Cardiac muscle cell (in vitro differentiated cells and primary cell): ENCODE measurements around the gene MUC22. TPM values are rescaled to one million over a fixed set of nuclear protein-coding genes. Genes with fewer than 3 reads are reported as not detected.
A peak's percentile ranks its signal among the peaks of the same experiment; 100 is the strongest.

ENCODE experiments used
- DNase-seq, 2 donors: peaks; one replicate each; pipeline versions ENCODE4 v3.0.0 to v3.0.0-alpha.2; 2010 to 2017; ENCODE audit warnings: low read depth in 1 of 2, low spot score in 1 of 2
- H3K27ac ChIP-seq: fragments of 200-600 bp; sonication (generic); 2 replicates; pipeline ENCODE4 v1.5.1; 2016
- H3K27me3 ChIP-seq: fragments of 200-600 bp; sonication (generic); 2 replicates; pipeline ENCODE4 v1.6.0; 2016; ENCODE audit warnings: control low read depth
- H3K36me3 ChIP-seq: fragments of 200-600 bp; sonication (generic); 2 replicates; pipeline ENCODE4 v1.5.1; 2016; ENCODE audit warnings: control low read depth
- H3K4me1 ChIP-seq: fragments of 200-600 bp; sonication (generic); 2 replicates; pipeline ENCODE4 v1.8.1; 2017; ENCODE audit warnings: low read depth, mild to moderate bottlenecking, mixed run types
- H3K4me3 ChIP-seq: fragments of 200-600 bp; sonication (generic); 2 replicates; pipeline ENCODE4 v1.5.1; 2016; ENCODE audit warnings: mild to moderate bottlenecking
- H3K9me3 ChIP-seq: fragments of 200-600 bp; sonication (generic); 2 replicates; pipeline ENCODE4 v1.5.1; 2017; ENCODE audit warnings: low read depth, mild to moderate bottlenecking, control low read depth
- CTCF ChIP-seq: IDR thresholded peaks from 2 replicates; pipeline ENCODE4 v1.5.1; 2012; ENCODE audit warnings: low read depth, mild to moderate bottlenecking, low read length
- polyA plus RNA-seq: library from polyadenylated mRNA; unstranded; fragments of >200 nt; fragmentation: Nextera tagmentation; extraction: Ambion mirVana; gene quantifications from 2 replicates; pipeline ENCODE4 v1.2.1, GENCODE V29; 2016
- total RNA-seq: library from RNA; depleted of rRNA; stranded (reverse); fragments of >200 nt; gene quantifications from 2 replicates; pipeline ENCODE4 v1.2.3, GENCODE V29; 2016

Gene MUC22
- total RNA-seq (not detected in 2 replicates), polyA plus RNA-seq (not detected in 2 replicates)

DNA sequence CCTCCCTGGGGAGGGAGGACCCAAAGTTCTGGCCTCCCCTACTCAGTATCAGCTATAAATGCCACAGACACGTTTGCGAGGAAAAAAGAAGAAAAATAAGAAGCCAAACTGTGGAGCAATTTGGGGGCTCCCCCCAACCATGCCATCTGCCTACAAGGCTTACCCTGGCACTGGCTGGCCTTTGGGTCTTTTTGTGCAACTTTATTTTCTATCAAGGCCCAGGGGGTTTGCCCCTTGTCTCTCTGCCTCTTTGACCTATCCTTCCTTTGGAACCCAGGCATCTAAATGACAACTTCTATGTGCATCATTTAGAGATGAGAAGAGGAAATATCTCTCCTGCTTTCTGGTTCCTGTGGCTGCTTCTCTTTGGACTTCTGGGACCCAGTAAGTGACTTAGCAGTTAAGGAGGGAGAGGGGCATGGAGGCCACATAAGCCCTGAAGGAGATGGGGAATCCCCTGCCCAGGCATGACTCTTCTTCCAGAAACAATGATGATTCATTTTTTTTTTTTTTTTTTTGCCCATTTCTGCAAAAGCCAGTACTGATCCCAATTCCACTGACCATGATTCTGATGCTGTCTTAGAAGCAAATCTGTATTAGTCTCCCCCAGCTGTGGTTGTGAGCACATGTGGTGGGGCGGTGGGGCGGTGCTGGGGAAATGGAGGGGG lies at the start of gene MUC22:
TSS of gene MUC22 (plus strand) at position 82 of the 668 bp plus-strand sequence. CDS start at position 315, 233 bp downstream.
- peak in 1 of 2 donors; percentile 35 for DNase-seq
- Histone ChIP-seq H3K9me3 (no peaks in the 10 kb centered on the region), H3K27me3 (no peaks in the 10 kb centered on the region), H3K4me3 (no peak within 1 kb of the TSS), H3K36me3 (no peaks in the 10 kb centered on the region), H3K4me1 (peaks cover 1% of the 10 kb centered on the region), H3K27ac (no peak within 1 kb of the TSS)
- no peak for TF ChIP-seq CTCF

- Histone ChIP-seq H3K4me3 (no peak overlapping the region), H3K4me1 (no peaks in the 10 kb centered on the region), H3K36me3 (no peaks in the 10 kb centered on the region), H3K27ac (no peak overlapping the region), H3K27me3 (peaks cover 6% of the 10 kb centered on the region), H3K9me3 (no peaks in the 10 kb centered on the region)
- peak in 1 of 2 donors; percentile 39 for DNase-seq
- no peak for TF ChIP-seq CTCF
Measured at GRCh38 chr6:30960907-30961673, 49.2 kb upstream of the MUC22 start.

DNA sequence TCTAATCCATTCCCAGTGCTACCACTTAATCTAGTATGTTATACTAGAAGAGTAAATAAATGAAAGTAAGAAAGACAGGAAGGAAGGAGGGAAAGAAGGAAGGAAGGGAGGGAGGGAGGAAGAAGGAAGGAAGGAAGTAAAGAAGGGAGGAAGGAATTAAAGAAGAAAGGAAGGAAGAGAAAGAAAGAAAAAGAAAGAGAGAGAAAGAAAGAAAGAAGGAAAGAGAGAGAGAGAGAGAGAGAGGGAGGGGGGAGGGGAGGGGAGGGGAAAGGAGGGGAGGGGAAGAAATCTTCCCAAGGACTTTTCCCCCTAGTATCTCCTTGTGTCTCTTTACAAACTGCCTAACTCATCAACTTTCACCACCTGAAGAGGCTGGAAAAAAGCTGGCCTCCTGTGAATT lies 47.6 kb upstream of the MUC22 start:
- H3K27ac ChIP-seq = no peak overlapping the region
- TF ChIP-seq CTCF = no peak
- DNase-seq = no peak
- no peaks in the 10 kb centered on the region for H3K9me3 ChIP-seq
- no peaks in the 10 kb centered on the region for H3K36me3 ChIP-seq
- no peaks in the 10 kb centered on the region for H3K4me1 ChIP-seq
- H3K27me3 ChIP-seq = no peaks in the 10 kb centered on the region
- H3K4me3 ChIP-seq = no peak overlapping the region

DNA sequence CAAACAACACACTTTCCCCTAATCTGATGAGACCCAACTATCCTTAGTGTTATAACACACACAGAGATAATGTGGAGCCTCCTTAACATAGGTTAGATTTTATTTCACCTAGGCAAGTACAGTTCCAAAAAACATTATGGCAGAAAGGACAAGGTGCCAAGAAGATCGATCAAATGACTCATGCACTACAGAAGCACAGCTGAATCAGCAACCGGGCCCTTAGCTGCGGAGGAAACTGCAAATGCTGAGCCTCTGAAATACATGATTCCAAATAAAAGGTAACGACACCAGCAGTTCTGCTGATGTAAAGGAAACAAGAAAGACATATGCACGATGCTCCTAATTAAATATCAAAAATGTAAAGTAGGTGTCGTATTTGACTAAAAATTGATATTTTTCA lies 46.6 kb upstream of the MUC22 start:
- no peaks in the 10 kb centered on the region for H3K9me3 ChIP-seq

DNA sequence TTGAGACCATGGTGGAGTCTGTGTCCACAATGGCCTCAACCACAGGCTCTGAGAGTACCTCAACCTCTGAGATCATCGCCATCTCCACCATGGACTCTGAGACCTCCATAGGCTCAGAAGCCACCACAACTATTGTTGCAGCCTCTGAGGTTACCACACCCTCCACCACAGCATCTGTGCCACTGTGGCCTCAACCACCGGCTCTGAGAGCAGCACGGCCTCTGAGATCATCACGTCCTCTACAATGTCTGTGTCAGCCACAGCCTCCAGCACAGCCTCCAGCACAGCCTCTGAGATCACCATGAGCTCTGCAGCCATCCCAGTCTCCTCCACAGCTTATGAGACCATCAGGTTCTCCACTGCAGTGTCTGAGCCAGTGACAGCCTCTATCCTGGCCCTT lies 46.2 kb upstream of the MUC22 start:
- Histone ChIP-seq H3K4me1 (no peaks in the 10 kb centered on the region), H3K27me3 (no peaks in the 10 kb centered on the region), H3K36me3 (no peaks in the 10 kb centered on the region), H3K9me3 (no peaks in the 10 kb centered on the region), H3K27ac (no peak overlapping the region), H3K4me3 (no peak overlapping the region)
- no peak for TF ChIP-seq CTCF
- no peak for DNase-seq

More for the DNA sequence above, 46.6 kb upstream of the MUC22 start:
- Histone ChIP-seq H3K27me3 (no peaks in the 10 kb centered on the region), H3K4me1 (no peaks in the 10 kb centered on the region), H3K27ac (no peak overlapping the region), H3K4me3 (no peak overlapping the region), H3K36me3 (no peaks in the 10 kb centered on the region)
- TF ChIP-seq CTCF = no peak
- DNase-seq = no peak
